Urothelium cell line (cell line): ENCODE measurements around the gene TARBP2.

Experiments
- DNase-seq: peaks from one replicate; pipeline ENCODE4 v3.0.0; 2011; ENCODE audit warnings: low spot score, mixed read lengths
- FAIRE-seq: peaks from 2 replicates; lab custom pipeline; 2011; peaks lifted over from hg19 to GRCh38; lab: Jason Lieb, UNC

The TARBP2 gene

DNA sequence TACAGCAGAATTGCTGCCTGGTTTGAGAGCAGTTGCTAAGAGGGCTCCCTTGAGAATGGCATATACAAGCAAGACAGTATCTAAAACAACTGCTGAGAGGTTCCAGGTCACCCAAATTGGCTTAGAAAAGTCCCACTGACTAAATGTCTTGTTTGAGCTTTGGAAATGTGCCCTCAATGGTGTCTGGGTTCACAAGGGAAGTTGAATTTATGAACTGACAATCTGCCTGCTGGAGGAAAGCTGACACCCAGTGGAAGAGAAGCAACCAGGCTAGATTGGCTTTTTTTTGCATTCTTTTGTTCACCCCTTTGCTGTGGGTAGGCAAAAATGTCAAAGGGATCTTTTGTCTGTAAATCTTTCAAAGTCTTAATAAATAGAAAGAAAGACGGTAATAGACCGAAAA is 50.8 kb downstream of the TARBP2 start:
- no peak for FAIRE-seq
- no peak for DNase-seq

GRCh38 chr12:53552361-53553327 is 51.6 kb downstream of the TARBP2 start:
- FAIRE-seq (no peak), DNase-seq (no peak)
